ENCODE data around the gene GINS3. TPM values are rescaled to one million over a fixed set of nuclear protein-coding genes. Genes with fewer than 3 reads are reported as not detected.

GINS3 gene
- total RNA-seq, 4 donors from 2014 or later = 0.55 to 3.3 (median 1.0) TPM

DNA sequence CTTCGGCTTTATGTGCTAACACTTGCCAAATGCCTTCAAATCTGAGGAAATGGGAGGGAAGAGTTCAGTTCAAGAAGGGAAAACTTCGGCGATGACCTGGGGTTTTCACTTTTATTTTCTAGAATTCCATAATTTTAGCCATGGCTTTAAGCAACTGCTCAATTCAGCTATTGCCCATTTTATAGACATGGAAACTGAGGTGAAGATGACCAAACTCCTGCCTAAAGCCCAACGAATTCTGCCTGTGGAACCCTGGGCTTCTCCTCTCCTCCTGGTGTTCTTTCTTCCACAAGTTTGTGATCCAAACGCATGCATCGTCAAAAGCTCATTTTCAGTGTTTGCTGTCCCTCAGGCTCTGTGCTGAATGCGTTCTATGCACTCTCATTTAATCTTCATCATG, 58.3 kb downstream of the GINS3 start:
- no peaks in the 10 kb centered on the region for H3K27me3 ChIP-seq
- ATAC-seq (no peak), DNase-seq (no peak)
- H3K36me3 ChIP-seq = no peaks in the 10 kb centered on the region
- no peaks in the 10 kb centered on the region for H3K4me1 ChIP-seq
- intact Hi-C loops (cut with DNase I; ENCODE audit: low total_unique reads) (no loop called here), in situ Hi-C loops (cut with MboI; ENCODE audit: low sequenced_read_pairs in 4 of 4) (no loop called here)
- H3K9me3 ChIP-seq = no peaks in the 10 kb centered on the region
- no peak for TF ChIP-seq POLR2A (IDR thresholded peaks at IDR 0.05)
- TF ChIP-seq, protein P1, sequence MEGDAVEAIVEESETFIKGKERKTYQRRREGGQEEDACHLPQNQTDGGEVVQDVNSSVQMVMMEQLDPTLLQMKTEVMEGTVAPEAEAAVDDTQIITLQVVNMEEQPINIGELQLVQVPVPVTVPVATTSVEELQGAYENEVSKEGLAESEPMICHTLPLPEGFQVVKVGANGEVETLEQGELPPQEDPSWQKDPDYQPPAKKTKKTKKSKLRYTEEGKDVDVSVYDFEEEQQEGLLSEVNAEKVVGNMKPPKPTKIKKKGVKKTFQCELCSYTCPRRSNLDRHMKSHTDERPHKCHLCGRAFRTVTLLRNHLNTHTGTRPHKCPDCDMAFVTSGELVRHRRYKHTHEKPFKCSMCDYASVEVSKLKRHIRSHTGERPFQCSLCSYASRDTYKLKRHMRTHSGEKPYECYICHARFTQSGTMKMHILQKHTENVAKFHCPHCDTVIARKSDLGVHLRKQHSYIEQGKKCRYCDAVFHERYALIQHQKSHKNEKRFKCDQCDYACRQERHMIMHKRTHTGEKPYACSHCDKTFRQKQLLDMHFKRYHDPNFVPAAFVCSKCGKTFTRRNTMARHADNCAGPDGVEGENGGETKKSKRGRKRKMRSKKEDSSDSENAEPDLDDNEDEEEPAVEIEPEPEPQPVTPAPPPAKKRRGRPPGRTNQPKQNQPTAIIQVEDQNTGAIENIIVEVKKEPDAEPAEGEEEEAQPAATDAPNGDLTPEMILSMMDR (IDR thresholded peaks at IDR 0.05 in 4 of 5, conservative IDR thresholded peaks at IDR 0.05 in 1 of 5) = no peak
- H3K27ac ChIP-seq = no peak overlapping the region
- no peak overlapping the region for H3K4me3 ChIP-seq

DNA sequence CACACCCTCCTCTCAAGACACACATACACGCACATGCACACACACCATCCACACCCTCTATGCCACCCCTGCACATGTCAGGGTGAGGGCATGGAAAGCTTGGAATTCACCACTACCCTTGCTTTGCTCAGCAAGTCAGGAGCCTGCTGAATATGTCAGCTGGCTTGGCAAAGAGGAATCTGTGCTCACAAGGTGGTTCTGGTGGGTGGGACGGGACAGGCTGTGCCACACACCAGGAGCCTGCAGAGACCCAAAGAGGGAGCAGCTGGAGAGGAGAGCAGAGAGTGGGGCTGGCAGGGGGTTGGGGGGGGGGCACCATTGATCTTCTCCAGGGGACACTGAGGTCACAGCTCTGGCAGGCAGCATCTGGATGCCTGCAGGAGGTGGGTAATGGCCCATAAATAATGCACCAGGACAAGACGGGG, 59.0 kb downstream of the GINS3 start:
- DNase-seq = no peak
- intact Hi-C loops (cut with DNase I; ENCODE audit: low total_unique reads) = no loop called here
- Histone ChIP-seq H3K27me3 (no peaks in the 10 kb centered on the region), H3K4me1 (no peaks in the 10 kb centered on the region), H3K4me3 (no peak overlapping the region), H3K36me3 (no peaks in the 10 kb centered on the region), H3K9me3 (no peaks in the 10 kb centered on the region), H3K27ac (no peak overlapping the region)
- no peak for ATAC-seq
- TF ChIP-seq, protein P1 (IDR thresholded peaks at IDR 0.05 in 4 of 5, conservative IDR thresholded peaks at IDR 0.05 in 1 of 5) = no peak
- TF ChIP-seq POLR2A (IDR thresholded peaks at IDR 0.05) = no peak
- in situ Hi-C loops (cut with MboI; ENCODE audit: low sequenced_read_pairs in 4 of 4) = no loop called here

DNA sequence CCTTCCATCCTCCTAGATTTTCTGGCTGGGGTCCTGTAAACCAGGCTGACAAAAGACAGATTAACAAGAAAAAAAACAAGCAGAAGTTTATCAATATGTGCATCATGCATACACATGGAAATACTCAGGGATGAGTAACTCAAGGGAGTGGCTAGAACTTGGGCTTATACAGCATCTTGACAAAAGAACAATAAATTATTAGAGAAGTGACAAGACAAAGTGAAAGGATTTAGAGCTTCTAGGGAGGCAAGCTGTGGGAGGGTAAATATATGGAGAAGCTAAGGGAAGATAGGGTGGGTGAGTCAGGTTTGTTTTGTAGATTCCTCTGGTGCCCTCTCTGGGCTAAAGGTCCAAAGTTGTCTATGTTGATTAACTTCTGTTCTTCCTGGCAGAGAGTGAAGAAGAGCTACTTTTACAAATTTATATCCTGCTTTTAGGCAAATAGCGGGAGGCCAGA, 59.7 kb downstream of the GINS3 start:
- TF ChIP-seq, protein P1 (IDR thresholded peaks at IDR 0.05 in 4 of 5, conservative IDR thresholded peaks at IDR 0.05 in 1 of 5) = no peak
- no peak for TF ChIP-seq POLR2A (IDR thresholded peaks at IDR 0.05)
- intact Hi-C loops (cut with DNase I; ENCODE audit: low total_unique reads) (no loop called here), in situ Hi-C loops (cut with MboI; ENCODE audit: low sequenced_read_pairs in 4 of 4) (no loop called here)
- H3K27ac ChIP-seq = no peak overlapping the region
- H3K4me3 ChIP-seq = no peak overlapping the region
- no peaks in the 10 kb centered on the region for H3K27me3 ChIP-seq
- no peaks in the 10 kb centered on the region for H3K9me3 ChIP-seq
- no peaks in the 10 kb centered on the region for H3K4me1 ChIP-seq
- ATAC-seq (no peak), DNase-seq (no peak)
- H3K36me3 ChIP-seq = no peaks in the 10 kb centered on the region

DNA sequence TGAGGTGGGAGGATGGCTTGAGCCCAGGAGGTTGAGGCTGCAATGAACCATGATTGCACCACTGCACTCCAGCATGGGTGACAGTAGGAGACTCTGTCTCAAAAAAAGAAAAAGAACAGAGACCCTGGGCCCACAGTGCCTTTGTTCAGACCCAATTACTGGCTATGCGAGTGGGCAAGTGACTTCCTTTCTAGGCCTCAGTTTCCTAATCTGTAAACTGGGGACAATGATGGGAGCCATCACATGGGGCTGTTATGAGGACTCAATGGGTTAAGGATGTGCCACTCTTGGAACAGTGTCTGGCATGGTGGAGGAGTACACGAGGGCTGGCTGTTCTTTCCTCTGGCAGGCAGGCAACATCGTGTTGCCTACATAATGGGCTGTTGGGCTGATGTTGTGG, 60.4 kb downstream of the GINS3 start:
- DNase-seq (no peak), ATAC-seq (no peak)
- no peaks in the 10 kb centered on the region for H3K9me3 ChIP-seq
- in situ Hi-C loops (cut with MboI; ENCODE audit: low sequenced_read_pairs in 4 of 4) = no loop called here
- no peaks in the 10 kb centered on the region for H3K36me3 ChIP-seq
- TF ChIP-seq, protein P1 (IDR thresholded peaks at IDR 0.05 in 4 of 5, conservative IDR thresholded peaks at IDR 0.05 in 1 of 5) = no peak
- TF ChIP-seq POLR2A (IDR thresholded peaks at IDR 0.05) = no peak
- no peak overlapping the region for H3K27ac ChIP-seq
- H3K27me3 ChIP-seq = no peaks in the 10 kb centered on the region
- intact Hi-C loops (cut with DNase I; ENCODE audit: low total_unique reads) = no loop called here
- no peak overlapping the region for H3K4me3 ChIP-seq
- H3K4me1 ChIP-seq = no peaks in the 10 kb centered on the region

DNA sequence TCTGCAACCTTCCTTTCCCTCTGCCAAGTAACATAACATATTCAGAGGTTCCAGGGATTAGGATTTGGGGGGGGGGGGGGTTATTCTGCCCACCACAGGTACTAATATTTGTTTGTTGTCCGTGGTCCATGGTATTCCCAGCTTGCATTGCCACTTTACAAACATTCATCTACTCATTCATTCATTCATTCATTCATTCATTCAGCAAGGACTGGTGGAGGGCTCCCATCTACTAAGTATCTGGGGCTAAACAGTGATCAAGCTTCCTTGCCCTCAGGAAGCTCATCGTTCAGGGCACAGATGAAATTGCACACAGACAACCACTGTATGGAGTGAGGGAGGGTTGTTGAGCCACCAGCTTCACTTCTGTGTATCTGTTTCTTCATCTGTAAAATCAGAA, 61.9 kb downstream of the GINS3 start:
- intact Hi-C loops (cut with DNase I; ENCODE audit: low total_unique reads) (no loop called here), in situ Hi-C loops (cut with MboI; ENCODE audit: low sequenced_read_pairs in 4 of 4) (no loop called here)
- TF ChIP-seq, protein P1 (IDR thresholded peaks at IDR 0.05 in 4 of 5, conservative IDR thresholded peaks at IDR 0.05 in 1 of 5) = no peak
- TF ChIP-seq POLR2A (IDR thresholded peaks at IDR 0.05) = no peak
- Histone ChIP-seq H3K36me3 (no peaks in the 10 kb centered on the region), H3K9me3 (no peaks in the 10 kb centered on the region), H3K4me1 (no peaks in the 10 kb centered on the region), H3K27me3 (no peaks in the 10 kb centered on the region), H3K27ac (no peak overlapping the region), H3K4me3 (no peak overlapping the region)
- DNase-seq (no peak), ATAC-seq (no peak)

Measured in gastrocnemius medialis (tissue), 4 donors.